H9 (cell line): ENCODE measurements around the gene SAP30L. TPM values are rescaled to one million over a fixed set of nuclear protein-coding genes. Genes with fewer than 3 reads are reported as not detected.

Experiments
- DNase-seq: peaks from one replicate; pipeline ENCODE4 v3.0.0-alpha.2; 2017
- H2AFZ ChIP-seq: one replicate; pipeline ENCODE4 v1.6.1; 2013; ENCODE audit warnings: mild to moderate bottlenecking, low read length, control low read depth, moderate library complexity
- H2AK5ac ChIP-seq: 2 replicates; pipeline ENCODE4 v1.6.1; 2013; ENCODE audit warnings: low read length, control low read depth, mixed read lengths; ENCODE audit not compliant: insufficient read length
- H2BK120ac ChIP-seq: one replicate; pipeline ENCODE4 v1.6.1; 2013; ENCODE audit warnings: low read depth, mild to moderate bottlenecking, low read length, control low read depth, inconsistent platforms; ENCODE audit not compliant: poor library complexity, severe bottlenecking
- H2BK12ac ChIP-seq: 2 replicates; pipeline ENCODE4 v1.6.1; 2013; ENCODE audit warnings: low read length, control low read depth, mixed read lengths, low read depth; ENCODE audit not compliant: insufficient read length
- H2BK15ac ChIP-seq: 2 replicates; pipeline ENCODE4 v1.6.1; 2013; ENCODE audit warnings: low read depth, low read length, control low read depth
- H2BK20ac ChIP-seq: one replicate; pipeline ENCODE4 v1.6.1; 2013; ENCODE audit warnings: low read depth, mild to moderate bottlenecking, low read length, control low read depth, inconsistent platforms; ENCODE audit not compliant: poor library complexity, severe bottlenecking
- H2BK5ac ChIP-seq: 2 replicates; pipeline ENCODE4 v1.6.1; 2013; ENCODE audit warnings: low read length, control low read depth, mixed read lengths; ENCODE audit not compliant: insufficient read length
- H3K14ac ChIP-seq: 2 replicates; pipeline ENCODE4 v1.6.1; 2013; ENCODE audit warnings: low read length, control low read depth; ENCODE audit not compliant: insufficient read depth
- H3K18ac ChIP-seq: 2 replicates; pipeline ENCODE4 v1.6.1; 2013; ENCODE audit warnings: low read depth, mild to moderate bottlenecking, mixed read lengths, low read length, control low read depth; ENCODE audit not compliant: insufficient read length
- H3K23ac ChIP-seq: 2 replicates; pipeline ENCODE4 v1.6.1; 2013; ENCODE audit warnings: low read length, control low read depth, mixed read lengths, low read depth; ENCODE audit not compliant: insufficient read length
- H3K23me2 ChIP-seq: 2 replicates; pipeline ENCODE4 v1.6.1; 2013; ENCODE audit warnings: low read depth, mild to moderate bottlenecking, mixed read lengths, low read length, control low read depth; ENCODE audit not compliant: insufficient read length, poor library complexity, severe bottlenecking
- H3K27ac ChIP-seq: 2 replicates; pipeline ENCODE4 v1.5.1; 2013; ENCODE audit warnings: low read length, control low read depth, mixed read lengths, low read depth; ENCODE audit not compliant: insufficient read length
- H3K27me3 ChIP-seq: 2 replicates; pipeline ENCODE4 v1.6.1; 2013; ENCODE audit warnings: low read length, control low read depth, inconsistent platforms; ENCODE audit not compliant: insufficient read depth
- H3K4ac ChIP-seq: 2 replicates; pipeline ENCODE4 v1.6.1; 2013; ENCODE audit warnings: low read depth, mild to moderate bottlenecking, control low read depth, inconsistent platforms, low read length, moderate library complexity
- H3K4me1 ChIP-seq: 2 replicates; pipeline ENCODE4 v1.6.1; 2013; ENCODE audit warnings: low read length, control low read depth, inconsistent platforms; ENCODE audit not compliant: insufficient read depth
- H3K4me2 ChIP-seq: 2 replicates; pipeline ENCODE4 v1.6.1; 2013; ENCODE audit warnings: low read length, control low read depth, mixed read lengths; ENCODE audit not compliant: insufficient read length, insufficient read depth
- H3K56ac ChIP-seq: 2 replicates; pipeline ENCODE4 v1.6.1; 2013; ENCODE audit warnings: low read depth, mild to moderate bottlenecking, mixed read lengths, low read length, control low read depth; ENCODE audit not compliant: insufficient read length
- H3K79me1 ChIP-seq: 2 replicates; pipeline ENCODE4 v1.6.1; 2013; ENCODE audit warnings: low read depth, mild to moderate bottlenecking, moderate library complexity, low read length, control low read depth, inconsistent platforms; ENCODE audit not compliant: insufficient read depth, poor library complexity, severe bottlenecking
- H3K79me2 ChIP-seq: 2 replicates; pipeline ENCODE4 v1.6.1; 2013; ENCODE audit warnings: low read length, control low read depth, inconsistent platforms; ENCODE audit not compliant: insufficient read depth
- H3K9ac ChIP-seq: 2 replicates; pipeline ENCODE4 v1.6.1; 2013; ENCODE audit warnings: low read length, control low read depth, mixed read lengths; ENCODE audit not compliant: insufficient read length; ENCODE audit errors: extremely low read depth
- H3K9me3 ChIP-seq: one replicate; pipeline ENCODE4 v1.6.1; 2013; ENCODE audit warnings: low read depth, low read length, inconsistent platforms; ENCODE audit not compliant: control insufficient read depth
- H3T11ph ChIP-seq: one replicate; pipeline ENCODE4 v1.6.1; 2013; ENCODE audit warnings: mild to moderate bottlenecking, low read length, control low read depth, inconsistent platforms
- H4K20me1 ChIP-seq: one replicate; pipeline ENCODE4 v1.6.1; 2013; ENCODE audit not compliant: control insufficient read depth, insufficient read length, insufficient read depth
- H4K5ac ChIP-seq: 2 replicates; pipeline ENCODE4 v1.6.1; 2013; ENCODE audit warnings: low read depth, mild to moderate bottlenecking, mixed read lengths, low read length, control low read depth; ENCODE audit not compliant: insufficient read length
- H4K8ac ChIP-seq: replicated peaks from 2 replicates; pipeline ENCODE4 v1.6.1; 2013; ENCODE audit warnings: low read length, control low read depth, mixed read lengths, low read depth; ENCODE audit not compliant: insufficient read length
- H4K91ac ChIP-seq: 2 replicates; pipeline ENCODE4 v1.6.1; 2013; ENCODE audit warnings: low read depth, mild to moderate bottlenecking, moderate library complexity, mixed read lengths, low read length, control low read depth; ENCODE audit not compliant: insufficient read length
- H3K27ac Mint-ChIP-seq, 3 experiments: 2 replicates in 2 of 3; 3 replicates in 1 of 3; pipeline ENCODE4 v1.8.0; 2020 to 2021; ENCODE audit warnings: mixed read lengths in 3 of 3, mild to moderate bottlenecking in 1 of 3, moderate library complexity in 1 of 3
- H3K27me3 Mint-ChIP-seq: 2 replicates; pipeline ENCODE4 v1.8.0; 2021; ENCODE audit warnings: low read depth, mild to moderate bottlenecking, moderate library complexity, mixed read lengths
- H3K36me3 Mint-ChIP-seq, 3 experiments: 2 replicates in 2 of 3; 3 replicates in 1 of 3; pipeline ENCODE4 v1.8.0; 2020 to 2021; ENCODE audit warnings: low read depth in 3 of 3, mixed read lengths in 3 of 3; ENCODE audit not compliant: insufficient read depth in 1 of 3
- H3K4me1 Mint-ChIP-seq, 2 experiments: 2 replicates each; pipeline ENCODE4 v1.8.0; 2020; ENCODE audit warnings: mixed read lengths in 2 of 2
- H3K4me3 Mint-ChIP-seq, 2 experiments: 2 replicates in 1 of 2; 3 replicates in 1 of 2; pipeline ENCODE4 v1.8.0; 2020 to 2021; ENCODE audit warnings: mild to moderate bottlenecking in 2 of 2, mixed read lengths in 2 of 2, moderate library complexity in 1 of 2
- H3K9me3 Mint-ChIP-seq, 2 experiments: 2 replicates in 1 of 2; 3 replicates in 1 of 2; pipeline ENCODE4 v1.8.0; 2020; ENCODE audit warnings: mild to moderate bottlenecking in 2 of 2, mixed read lengths in 2 of 2, moderate library complexity in 1 of 2
- WGBS: extraction: QIAGEN DNeasy Blood & Tissue Kit; methylation state at CpG from one replicate; pipeline ENCODE4 v1.1.7; 2013; ENCODE audit warnings: missing lambda C conversion rate, low lambda C conversion rate, mixed read lengths; ENCODE audit not compliant: insufficient read length; ENCODE audit errors: extremely low coverage; 5-methylcytosine and 5-hydroxymethylcytosine counted together
- total RNA-seq: library from RNA; stranded (reverse); gene quantifications from 2 replicates; pipeline ENCODE4 v1.2.1, GENCODE V29; 2021
- TF ChIP-seq, protein P1 (sequence below): fragments of 200-600 bp; sonication (generic); conservative IDR thresholded peaks from 3 replicates; pipeline ENCODE4 v1.8.0; 2021; ENCODE audit warnings: antibody characterized with exemption, mild to moderate bottlenecking

SAP30L gene
- total RNA-seq, 1 experiment from 2014 or later: 25.0 TPM

DNA sequence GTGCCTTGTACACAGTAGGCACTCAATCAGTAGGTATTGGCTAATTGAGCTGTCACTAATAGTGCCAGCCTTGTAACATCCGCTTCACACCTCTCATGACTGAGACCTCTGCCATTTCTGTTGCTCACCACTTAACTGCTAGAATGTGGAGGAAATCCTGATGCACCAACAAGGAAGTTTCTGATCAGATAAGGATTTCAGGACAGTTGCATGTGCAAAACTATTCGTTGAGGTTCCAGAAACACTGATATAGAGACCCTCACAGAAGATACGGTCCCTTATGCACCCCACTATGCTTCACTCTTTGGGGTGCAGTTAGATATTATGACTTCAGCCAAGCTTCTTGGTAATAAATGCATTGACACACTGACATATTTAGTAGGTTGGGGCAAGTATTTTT is 10.7 kb downstream of the SAP30L start:
- no CpG with 5 or more reads among the region's 3 CpGs for WGBS
- H3K9ac ChIP-seq: no peak overlapping the region
- peaks cover 1 to 3% of the 10 kb centered on the region in 2 experiments; a peak in 2 of 4 replicates for H3K4me1 Mint-ChIP-seq

More for the DNA sequence above, 10.7 kb downstream of the SAP30L start:
- Histone ChIP-seq H3K56ac (no peak overlapping the region), H3K79me2 (no peaks in the 10 kb centered on the region), H2BK20ac (no peak overlapping the region), H4K5ac (no peak overlapping the region), H3K4ac (no peak overlapping the region), H3K14ac (no peak overlapping the region), H3K9me3 (no peaks in the 10 kb centered on the region), H2BK12ac (no peak overlapping the region), H4K8ac (no peak overlapping the region), H3K4me2 (no peak overlapping the region), H3K18ac (no peak overlapping the region), H2BK5ac (no peak overlapping the region), H4K20me1 (no peaks in the 10 kb centered on the region), H2BK15ac (no peak overlapping the region), H3K27ac (no peak overlapping the region), H3K79me1 (no peaks in the 10 kb centered on the region), H3K23me2 (no peaks in the 10 kb centered on the region), H2AFZ (no peak overlapping the region), H2BK120ac (no peak overlapping the region), H3T11ph (no peak overlapping the region), H3K27me3 (no peaks in the 10 kb centered on the region), H3K23ac (no peak overlapping the region), H4K91ac (no peak overlapping the region), H3K4me1 (no peaks in the 10 kb centered on the region), H2AK5ac (no peak overlapping the region)
- no peak for DNase-seq
- H3K27ac Mint-ChIP-seq: no peak overlapping the region
- peaks cover 0 to 48% (median 33%) of the 10 kb centered on the region in 3 experiments; a peak in 5 of 7 replicates for H3K36me3 Mint-ChIP-seq
- H3K4me3 Mint-ChIP-seq: no peak overlapping the region
- H3K9me3 Mint-ChIP-seq: no peaks in the 10 kb centered on the region
- H3K27me3 Mint-ChIP-seq: no peaks in the 10 kb centered on the region
- TF ChIP-seq, protein P1, sequence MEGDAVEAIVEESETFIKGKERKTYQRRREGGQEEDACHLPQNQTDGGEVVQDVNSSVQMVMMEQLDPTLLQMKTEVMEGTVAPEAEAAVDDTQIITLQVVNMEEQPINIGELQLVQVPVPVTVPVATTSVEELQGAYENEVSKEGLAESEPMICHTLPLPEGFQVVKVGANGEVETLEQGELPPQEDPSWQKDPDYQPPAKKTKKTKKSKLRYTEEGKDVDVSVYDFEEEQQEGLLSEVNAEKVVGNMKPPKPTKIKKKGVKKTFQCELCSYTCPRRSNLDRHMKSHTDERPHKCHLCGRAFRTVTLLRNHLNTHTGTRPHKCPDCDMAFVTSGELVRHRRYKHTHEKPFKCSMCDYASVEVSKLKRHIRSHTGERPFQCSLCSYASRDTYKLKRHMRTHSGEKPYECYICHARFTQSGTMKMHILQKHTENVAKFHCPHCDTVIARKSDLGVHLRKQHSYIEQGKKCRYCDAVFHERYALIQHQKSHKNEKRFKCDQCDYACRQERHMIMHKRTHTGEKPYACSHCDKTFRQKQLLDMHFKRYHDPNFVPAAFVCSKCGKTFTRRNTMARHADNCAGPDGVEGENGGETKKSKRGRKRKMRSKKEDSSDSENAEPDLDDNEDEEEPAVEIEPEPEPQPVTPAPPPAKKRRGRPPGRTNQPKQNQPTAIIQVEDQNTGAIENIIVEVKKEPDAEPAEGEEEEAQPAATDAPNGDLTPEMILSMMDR: no peak
